HG03460 (cell line): Measurements from ENCODE around the gene CRYZ.
"Not testable (repeated sequence)": the region's sequence is repeated elsewhere in the genome, so short reads cannot be mapped to it uniquely, and the experiment has no call there.

Experiments used
- ATAC-seq: cut with Tn5 transposase; IDR thresholded peaks from one replicate; pipeline ENCODE4 v1.9.1; 2021; ENCODE audit not compliant: unreplicated experiment

CRYZ gene

DNA sequence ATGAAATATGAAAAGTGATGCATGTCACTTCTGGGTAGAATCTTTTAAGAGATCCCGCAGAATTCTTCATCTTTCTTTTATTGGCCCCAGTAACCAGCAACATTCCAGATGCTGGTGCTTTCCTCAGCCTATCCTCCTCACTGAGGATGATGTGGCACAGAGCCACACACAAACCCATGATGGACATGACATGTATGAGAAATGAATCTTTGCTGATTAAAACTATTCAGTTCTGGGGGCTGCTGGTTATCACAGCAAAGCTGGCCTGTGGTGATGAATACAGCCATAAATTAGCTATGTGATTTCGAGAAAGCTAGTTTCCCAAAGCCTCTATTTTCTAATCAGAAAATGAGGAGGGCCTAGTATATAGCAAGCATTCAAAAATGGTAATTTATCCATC, 51.0 kb downstream of the CRYZ start:
- ATAC-seq = no peak

DNA sequence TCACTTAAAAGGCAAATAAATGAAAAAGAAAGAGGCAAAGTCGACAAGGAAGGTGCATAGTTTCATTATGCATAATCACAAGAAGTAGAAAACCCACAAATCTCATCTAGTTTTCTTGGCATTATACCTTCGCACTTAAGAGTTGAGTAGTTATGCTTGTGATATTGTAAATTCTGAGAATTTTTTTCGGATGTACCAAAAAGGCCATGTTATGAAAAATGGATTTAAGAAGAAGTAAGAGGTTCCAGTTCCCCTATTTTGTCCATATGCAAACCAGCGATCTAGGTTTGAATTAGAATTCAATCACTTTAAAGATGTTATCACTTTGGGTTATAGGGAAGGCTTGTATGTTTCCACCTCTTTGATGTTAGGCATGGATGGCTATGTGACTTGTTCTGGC, 51.4 kb downstream of the CRYZ start:
- peak; percentile 83 for ATAC-seq

DNA sequence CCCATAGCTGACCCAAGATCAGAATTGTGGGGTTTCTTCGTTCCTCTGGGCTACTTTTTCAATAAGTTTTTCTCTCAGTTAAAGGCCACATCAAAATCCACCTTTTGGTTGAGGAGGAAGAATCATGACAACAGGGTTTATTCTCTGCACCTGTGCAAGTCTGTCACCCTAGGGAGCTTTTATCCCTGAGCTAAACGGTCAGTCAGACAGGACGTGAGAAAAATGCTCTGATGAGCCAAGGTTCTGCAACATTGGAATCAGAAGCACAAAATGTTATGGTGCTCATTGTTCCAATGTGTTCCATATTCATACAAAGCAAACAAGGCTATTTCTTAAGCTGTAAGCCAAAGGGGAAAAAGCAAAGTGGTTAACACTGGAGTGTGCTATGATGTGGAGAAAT, 51.8 kb downstream of the CRYZ start:
- no peak for ATAC-seq

DNA sequence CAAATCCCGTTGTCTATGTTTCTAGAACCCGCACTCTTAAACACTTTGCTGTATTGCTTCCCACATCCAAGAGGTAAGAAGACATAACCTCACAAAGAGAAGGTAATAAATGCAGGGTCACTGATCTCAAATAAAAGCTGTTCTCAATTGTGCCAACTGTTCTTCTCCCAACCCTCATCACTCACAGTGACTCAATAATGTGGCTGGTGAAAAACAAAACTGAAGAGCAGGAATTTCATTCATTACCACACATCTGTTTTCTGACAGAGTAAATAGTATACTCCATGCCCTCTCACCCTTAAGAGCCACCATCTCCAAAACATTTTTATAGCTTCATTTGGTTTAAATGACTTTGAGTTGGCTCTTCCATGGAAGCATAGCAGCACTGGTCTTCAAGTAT, 53.0 kb downstream of the CRYZ start:
- no peak for ATAC-seq

DNA sequence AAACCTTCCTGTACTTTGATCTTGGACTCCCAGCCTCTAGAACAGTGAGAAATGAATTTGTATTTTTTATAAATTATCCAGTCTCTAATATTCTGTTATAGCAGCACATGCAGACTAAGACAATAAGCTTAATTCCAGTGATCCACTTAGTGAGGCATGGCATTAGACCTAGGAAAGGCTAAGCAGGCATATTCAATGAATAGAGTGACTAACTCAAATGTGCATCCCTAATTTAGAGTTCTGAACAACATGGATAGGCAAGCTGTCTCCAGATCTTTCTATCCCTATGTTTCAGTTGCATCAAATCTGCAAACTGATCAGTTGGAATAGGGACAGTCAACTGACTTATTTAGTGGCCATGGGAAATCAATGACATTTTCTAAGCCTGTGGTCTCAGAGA, 54.9 kb downstream of the CRYZ start:
- no peak for ATAC-seq

DNA sequence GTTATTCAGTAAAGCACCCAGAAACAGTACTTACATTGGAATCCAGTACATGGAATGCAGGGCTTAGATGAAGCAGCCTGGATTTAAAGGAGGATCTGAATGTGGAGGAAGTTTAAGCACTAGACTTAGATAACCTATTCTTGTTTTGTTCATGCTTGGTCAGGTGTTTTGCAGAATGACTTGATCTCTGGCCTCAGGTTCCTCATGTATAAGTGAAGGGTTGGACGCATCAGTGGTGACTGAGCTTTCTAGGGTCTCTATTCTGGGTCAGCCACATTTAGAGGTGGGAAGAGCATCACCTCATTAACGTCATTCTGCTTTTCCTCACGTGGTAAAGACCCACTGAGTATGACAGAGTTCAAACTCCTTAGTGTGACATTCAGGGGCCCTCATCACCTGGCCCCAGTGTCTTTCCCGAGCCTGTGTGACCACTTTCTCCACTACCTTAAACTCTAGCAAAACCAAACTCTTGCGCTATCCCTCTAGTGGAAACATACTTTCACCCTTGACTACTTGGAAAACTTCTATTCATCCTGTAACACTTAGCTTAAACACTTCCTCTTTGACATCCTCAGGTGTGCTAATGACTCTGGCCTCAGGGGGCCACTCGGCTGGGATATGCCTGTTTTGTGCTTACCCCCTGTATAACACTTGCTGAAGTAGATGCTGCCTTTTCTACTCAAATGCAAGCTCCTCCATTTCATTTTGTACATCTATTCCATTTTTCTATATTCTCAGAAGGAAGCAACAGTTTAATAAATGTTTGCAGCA, 58.4 kb downstream of the CRYZ start:
- ATAC-seq = no peak

DNA sequence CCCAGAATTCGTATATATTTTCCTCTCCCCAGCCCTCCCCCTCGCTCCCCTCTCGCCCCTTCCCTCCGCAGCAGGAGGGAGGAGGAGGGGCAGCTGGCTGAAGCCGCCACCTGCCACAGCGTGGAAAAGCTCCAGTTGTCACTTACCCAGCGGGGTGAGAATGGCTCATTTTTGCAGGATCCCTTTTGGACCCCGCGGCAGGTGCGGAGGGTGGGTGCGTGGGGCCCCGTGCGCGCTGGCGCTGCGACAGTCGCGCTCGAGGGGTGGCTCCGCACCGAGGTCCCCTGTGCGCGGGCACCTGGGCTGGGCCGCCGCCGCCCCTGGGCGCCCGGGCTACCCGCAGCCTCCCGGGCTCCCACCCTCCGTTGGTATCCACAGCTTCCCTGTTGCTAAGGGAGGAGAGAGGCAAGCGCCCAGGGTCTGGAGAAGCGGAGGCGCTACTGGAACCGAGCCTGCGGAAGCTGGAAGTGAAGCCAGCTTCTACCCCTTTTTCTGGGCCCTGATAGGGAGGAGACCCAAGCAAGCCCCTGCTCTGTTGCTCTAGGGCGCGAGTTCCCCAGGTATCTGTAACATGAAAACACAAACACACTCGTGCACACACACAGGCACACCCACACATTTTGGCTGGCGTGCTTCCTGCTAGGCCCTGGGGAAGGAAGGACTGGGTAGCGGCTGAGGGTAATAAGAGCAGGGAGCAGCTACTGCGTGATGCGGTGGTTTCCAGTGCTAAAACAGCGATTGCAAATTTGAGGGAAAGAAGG, 59.3 kb downstream of the CRYZ start, which contains the start of gene ERICH3:
TSS of gene ERICH3 (minus strand) at position 442 of the 761 bp plus-strand sequence. CDS start at position 169, 273 bp downstream.
- ATAC-seq = peak; percentile 44

DNA sequence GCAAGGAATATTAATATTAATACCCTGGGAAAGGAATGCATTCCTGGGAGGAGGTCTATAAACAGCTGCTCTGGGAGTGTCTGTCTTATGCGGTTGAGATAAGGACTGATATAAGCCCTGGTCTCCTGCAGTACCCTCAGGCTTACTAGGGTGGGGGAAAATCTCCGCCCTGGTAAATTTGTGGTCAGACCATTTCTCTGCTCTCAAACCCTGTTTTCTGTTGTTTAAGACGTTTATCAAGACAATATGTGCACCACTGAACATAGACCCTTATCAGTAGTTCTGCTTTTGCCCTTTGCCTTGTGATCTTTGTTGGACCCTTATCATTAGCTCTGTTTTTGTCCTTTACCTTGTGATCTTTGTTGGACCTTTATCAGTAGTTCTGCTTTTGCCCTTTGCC, 62.0 kb downstream of the CRYZ start:
- not testable (repeated sequence) for ATAC-seq
